HS-27A (cell line): ENCODE measurements around the gene MACROD2.

Source experiments
- DNase-seq: peaks from one replicate; pipeline ENCODE4 v3.0.0-alpha.2; 2012; ENCODE audit warnings: low read depth, missing footprints

The MACROD2 gene

GRCh38 chr20:14865731-14866130 is 870.4 kb downstream of the MACROD2 start:
- no peak for DNase-seq

GRCh38 chr20:14866841-14867514 is 871.7 kb downstream of the MACROD2 start:
- no peak for DNase-seq

- no peak for DNase-seq
Measured at GRCh38 chr20:14877301-14878028, 882.1 kb downstream of the MACROD2 start.

GRCh38 chr20:14878676-14879019 is 883.3 kb downstream of the MACROD2 start:
- DNase-seq, result no peak

GRCh38 chr20:14879020-14879697 is 883.8 kb downstream of the MACROD2 start:
- peak; percentile 5 for DNase-seq

- no peak for DNase-seq
Measured at GRCh38 chr20:14879839-14880238, 884.5 kb downstream of the MACROD2 start.

- no peak for DNase-seq
Measured at GRCh38 chr20:14881518-14881917, 886.2 kb downstream of the MACROD2 start.

- no peak for DNase-seq
Measured at GRCh38 chr20:14882157-14882556, 886.8 kb downstream of the MACROD2 start.

GRCh38 chr20:14882846-14883245 is 887.5 kb downstream of the MACROD2 start:
- DNase-seq, result no peak

GRCh38 chr20:14883324-14883723 is 888.0 kb downstream of the MACROD2 start:
- no peak for DNase-seq

- no peak for DNase-seq
Measured at GRCh38 chr20:14885661-14886060, 890.3 kb downstream of the MACROD2 start.

- DNase-seq, result no peak
Measured at GRCh38 chr20:14888134-14888533, 892.8 kb downstream of the MACROD2 start.

GRCh38 chr20:14889496-14890255 is 894.4 kb downstream of the MACROD2 start:
- DNase-seq, result no peak

- DNase-seq, result no peak
Measured at GRCh38 chr20:14890713-14891112, 895.4 kb downstream of the MACROD2 start.

- DNase-seq, result no peak
Measured at GRCh38 chr20:14892782-14893181, 897.5 kb downstream of the MACROD2 start.

- no peak for DNase-seq
Measured at GRCh38 chr20:14896569-14896968, 901.3 kb downstream of the MACROD2 start.

GRCh38 chr20:14897608-14898007 is 902.3 kb downstream of the MACROD2 start:
- no peak for DNase-seq

GRCh38 chr20:14902432-14903089 is 907.2 kb downstream of the MACROD2 start:
- DNase-seq, result no peak

- no peak for DNase-seq
Measured at GRCh38 chr20:14906908-14907434, 911.7 kb downstream of the MACROD2 start.

- DNase-seq, result no peak
Measured at GRCh38 chr20:14910126-14910525, 914.8 kb downstream of the MACROD2 start.

GRCh38 chr20:14913896-14914620 is 918.7 kb downstream of the MACROD2 start:
- DNase-seq, result no peak
